ENCODE results near the gene SRCAP.

The SRCAP gene

DNA sequence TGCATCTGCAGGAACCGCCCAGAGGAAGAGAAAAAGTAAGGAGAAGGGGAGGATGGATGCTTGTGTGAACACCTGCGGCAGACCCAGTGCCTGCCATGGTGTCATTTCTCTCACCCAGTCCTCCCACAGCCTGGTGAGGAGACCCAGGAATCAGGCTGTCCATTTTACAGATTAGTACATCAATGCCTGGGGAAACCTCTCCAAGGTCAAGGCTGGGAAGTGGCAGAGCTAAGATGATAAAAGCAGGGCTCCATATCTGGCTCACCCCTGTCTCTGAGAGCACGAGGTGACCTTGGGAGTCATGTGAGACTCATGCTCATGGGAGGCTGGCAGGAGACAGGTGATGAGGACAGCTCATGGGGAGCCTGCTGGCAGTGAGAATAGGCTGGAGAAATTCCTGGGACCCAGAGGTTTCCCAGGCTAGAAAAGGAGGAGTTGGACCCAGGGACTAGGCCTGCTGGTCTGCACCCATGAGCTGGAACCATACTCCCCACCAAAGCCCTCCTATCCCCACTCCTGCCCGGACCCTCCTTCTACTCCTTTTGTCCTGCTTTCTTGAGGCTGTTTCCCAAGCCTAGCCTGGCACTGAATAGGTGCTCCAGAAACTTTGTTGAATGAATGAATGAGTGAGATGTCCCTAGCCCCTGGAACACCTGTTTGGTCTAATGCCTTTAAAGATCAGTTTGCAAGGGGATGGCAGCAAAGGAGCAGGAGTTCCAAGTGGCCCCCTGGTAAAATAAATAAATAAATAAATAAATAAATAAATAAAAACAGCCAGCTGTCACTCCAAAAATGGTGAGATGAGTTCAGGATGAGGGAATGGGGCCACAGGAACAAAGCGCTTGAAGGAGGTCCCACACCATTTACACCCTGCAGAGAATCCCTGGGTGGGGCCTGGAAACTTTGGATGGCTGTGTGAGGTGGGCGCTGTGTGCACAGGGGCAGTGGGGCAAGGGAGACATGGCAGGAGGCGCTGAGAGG, 86.4 kb downstream of the SRCAP start:
- CTCF ChIA-PET: interaction anchor here (0.9 to 1.6 kb wide), 5 partner anchors 10 to 60 kb away, joined by 3 to 6 read pairs (median 4); no protein-coding TSS in a partner anchor
- no peak for DNase-seq (ENCODE audit: extremely low spot score)

DNA sequence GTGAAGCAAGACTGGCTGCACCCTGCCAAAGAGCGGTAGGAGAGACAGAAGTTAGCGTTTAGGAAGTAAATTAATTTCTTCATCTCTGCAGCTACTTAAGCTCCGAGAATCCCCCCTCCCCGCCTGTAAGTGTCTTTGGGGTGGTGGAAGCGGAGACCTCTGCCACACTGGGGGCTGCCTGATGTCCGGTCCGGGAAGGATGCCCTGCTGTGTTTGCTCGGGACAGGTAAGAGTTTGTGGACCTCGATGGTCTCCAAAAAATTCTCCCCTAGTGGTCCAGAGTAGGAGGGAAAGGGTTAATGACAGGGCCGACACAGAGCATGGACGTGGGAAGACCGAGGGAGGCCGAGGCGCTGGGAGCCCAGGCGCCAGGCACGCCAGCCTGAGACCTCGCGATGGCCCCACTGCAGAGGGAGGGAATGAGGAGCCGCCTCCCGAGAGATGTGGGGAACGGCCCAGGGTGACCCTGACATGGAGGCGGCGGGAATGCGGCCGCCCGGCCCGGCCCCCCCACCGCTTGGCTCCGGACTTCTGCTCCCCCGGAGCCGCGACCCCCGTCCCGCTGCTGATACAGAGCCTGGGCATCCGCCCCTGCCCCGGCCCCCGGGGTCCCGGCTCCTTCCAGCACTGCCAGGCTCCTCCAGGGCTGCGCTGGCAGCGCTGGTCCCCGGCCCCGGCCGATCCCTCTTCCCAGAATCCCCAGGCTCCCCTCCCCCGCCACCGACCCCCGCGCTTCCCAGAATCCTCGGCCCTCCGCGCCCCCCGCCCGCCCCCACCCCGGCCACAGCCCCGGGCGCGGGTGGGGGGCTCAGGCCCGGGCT, 87.4 kb downstream of the SRCAP start:
- POLR2A ChIA-PET: no interaction called here
- CTCF ChIA-PET: interaction anchor here (0.9 to 1.6 kb wide), 4 partner anchors 9 to 59 kb away, joined by 3 to 4 read pairs (median 4); no protein-coding TSS in a partner anchor
- TF ChIP-seq, protein P1, sequence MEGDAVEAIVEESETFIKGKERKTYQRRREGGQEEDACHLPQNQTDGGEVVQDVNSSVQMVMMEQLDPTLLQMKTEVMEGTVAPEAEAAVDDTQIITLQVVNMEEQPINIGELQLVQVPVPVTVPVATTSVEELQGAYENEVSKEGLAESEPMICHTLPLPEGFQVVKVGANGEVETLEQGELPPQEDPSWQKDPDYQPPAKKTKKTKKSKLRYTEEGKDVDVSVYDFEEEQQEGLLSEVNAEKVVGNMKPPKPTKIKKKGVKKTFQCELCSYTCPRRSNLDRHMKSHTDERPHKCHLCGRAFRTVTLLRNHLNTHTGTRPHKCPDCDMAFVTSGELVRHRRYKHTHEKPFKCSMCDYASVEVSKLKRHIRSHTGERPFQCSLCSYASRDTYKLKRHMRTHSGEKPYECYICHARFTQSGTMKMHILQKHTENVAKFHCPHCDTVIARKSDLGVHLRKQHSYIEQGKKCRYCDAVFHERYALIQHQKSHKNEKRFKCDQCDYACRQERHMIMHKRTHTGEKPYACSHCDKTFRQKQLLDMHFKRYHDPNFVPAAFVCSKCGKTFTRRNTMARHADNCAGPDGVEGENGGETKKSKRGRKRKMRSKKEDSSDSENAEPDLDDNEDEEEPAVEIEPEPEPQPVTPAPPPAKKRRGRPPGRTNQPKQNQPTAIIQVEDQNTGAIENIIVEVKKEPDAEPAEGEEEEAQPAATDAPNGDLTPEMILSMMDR (IDR thresholded peaks at IDR 0.05; ENCODE audit: control extremely low read depth, extremely low read depth, low read depth, missing control alignments): no peak
- no peak for DNase-seq (ENCODE audit: extremely low spot score)

More for the DNA sequence above, 86.4 kb downstream of the SRCAP start:
- POLR2A ChIA-PET: no interaction called here
- TF ChIP-seq, protein P1 (IDR thresholded peaks at IDR 0.05; ENCODE audit: control extremely low read depth, extremely low read depth, low read depth, missing control alignments): no peak

DNA sequence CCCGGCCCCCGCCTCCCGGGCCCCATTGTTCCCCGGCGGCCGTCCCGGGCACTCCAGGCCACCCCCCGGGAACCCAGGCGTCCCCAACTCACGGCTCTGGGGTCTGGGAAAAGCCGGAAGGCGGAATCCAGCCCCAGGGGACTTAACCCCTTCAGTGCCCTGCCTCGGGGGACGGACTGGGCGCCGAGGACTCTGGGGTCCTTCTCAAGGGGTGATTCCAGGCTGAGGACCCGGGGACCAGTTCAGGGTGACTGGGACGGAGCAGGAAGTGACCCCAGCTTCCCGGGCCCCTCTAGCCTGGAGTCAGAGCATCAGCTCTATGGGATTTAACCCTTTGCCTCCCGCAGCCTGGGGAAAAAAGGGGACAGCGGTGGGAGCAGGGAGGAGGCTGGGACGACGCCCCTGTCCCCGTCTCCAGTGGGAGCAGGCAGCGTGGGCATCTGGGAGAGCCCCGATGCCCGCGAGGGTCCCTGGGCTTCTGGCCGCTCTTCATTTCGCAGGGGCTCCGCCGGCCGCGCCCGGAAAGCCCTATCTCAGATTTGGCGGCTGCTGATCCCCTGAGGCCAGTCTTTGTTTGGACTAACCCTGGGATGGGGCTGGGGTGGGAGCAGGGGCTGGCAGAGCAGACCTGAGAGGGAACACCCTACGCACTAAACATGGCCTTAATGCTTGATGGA, 88.1 kb downstream of the SRCAP start, which contains the start of gene ZNF629:
Gene ZNF629, minus strand, starts transcription at position 270 of the 677 bp plus-strand sequence. CDS start 2,723 bp downstream, outside the sequence.
- ChIA-PET CTCF (no interaction called here), POLR2A (no interaction called here)
- DNase-seq (ENCODE audit: extremely low spot score): no peak
- TF ChIP-seq, protein P1 (IDR thresholded peaks at IDR 0.05; ENCODE audit: control extremely low read depth, extremely low read depth, low read depth, missing control alignments): no peak

GRCh38 chr16:30787613-30788378, 88.8 kb downstream of the SRCAP start:
- TF ChIP-seq, protein P1 (IDR thresholded peaks at IDR 0.05; ENCODE audit: control extremely low read depth, extremely low read depth, low read depth, missing control alignments): no peak
- POLR2A ChIA-PET: no interaction called here
- CTCF ChIA-PET: no interaction called here
- DNase-seq (ENCODE audit: extremely low spot score): no peak

Measured in GM10248 (cell line).